SK-N-SH (cell line): Measurements from ENCODE around the gene PTAFR. TPM values are rescaled to one million over a fixed set of nuclear protein-coding genes. Genes with fewer than 3 reads are reported as not detected.

ENCODE experiments used
- CTCF ChIA-PET: fragments of 300-600, 350-600 bp; formaldehyde crosslinking; extraction: SDS; loops from one replicate; lab custom pipeline; 2021; lab: Yijun Ruan, JAX
- POLR2A ChIA-PET: fragments of 350-600 bp; sonication (Branson Sonifier 250); formaldehyde crosslinking; extraction: SDS; loops from one replicate; lab custom pipeline; 2020; ENCODE audit warnings: antibody characterized with exemption, inconsistent platforms; lab: Yijun Ruan, JAX
- DNase-seq: peaks from one replicate; pipeline ENCODE4 v3.0.0; 2012
- H2AFZ ChIP-seq: fragments of 200-600 bp; sonication (generic); 2 replicates; pipeline ENCODE4 v1.8.1; 2016; ENCODE audit warnings: antibody characterized with exemption, mild to moderate bottlenecking, low read depth
- H3F3A ChIP-seq: fragments of 200-600 bp; sonication (generic); replicated peaks from 2 replicates; pipeline ENCODE3; 2016; ENCODE audit warnings: antibody characterized with exemption, mild to moderate bottlenecking; ENCODE audit not compliant: insufficient read depth
- H3K27ac ChIP-seq, 2 experiments: fragments of 200-500 bp in 1 of 2; fragments of 200-600 bp in 1 of 2; sonication (Bioruptor generic) in 1 of 2; sonication (generic), shearing (Covaris generic) in 1 of 2; 2 replicates each; pipeline versions ENCODE4 v1.5.1 to v1.6.1; 2014 to 2016; ENCODE audit warnings: low read depth in 2 of 2, inconsistent platforms in 1 of 2, low read length in 1 of 2, mild to moderate bottlenecking in 1 of 2, mixed read lengths in 1 of 2
- H3K27me3 ChIP-seq: fragments of 200-600 bp; sonication (generic), shearing (Covaris generic); 2 replicates; pipeline ENCODE4 v1.6.1; 2016; ENCODE audit warnings: mixed run types; ENCODE audit not compliant: insufficient read depth
- H3K36me3 ChIP-seq, 2 experiments: fragments of 200-500 bp in 1 of 2; fragments of 200-600 bp in 1 of 2; sonication (Bioruptor generic) in 1 of 2; sonication (generic) in 1 of 2; replicated peaks in 1 of 2; 2 replicates each; pipeline versions ENCODE3 to v1.5.1; 2014 to 2016; ENCODE audit warnings: low read length in 1 of 2, mild to moderate bottlenecking in 1 of 2; ENCODE audit not compliant: insufficient read depth in 2 of 2, control insufficient read depth in 1 of 2
- H3K4me1 ChIP-seq, 2 experiments: fragments of 200-500 bp in 1 of 2; fragments of 200-600 bp in 1 of 2; sonication (Bioruptor generic) in 1 of 2; sonication (generic), shearing (Covaris generic) in 1 of 2; 2 replicates each; pipeline versions ENCODE4 v1.5.1 to v1.6.1; 2014 to 2016; ENCODE audit warnings: low read depth in 1 of 2, low read length in 1 of 2, mixed run types in 1 of 2; ENCODE audit not compliant: insufficient read depth in 2 of 2, control insufficient read depth in 1 of 2
- H3K4me2 ChIP-seq: fragments of 200-600 bp; sonication (generic), shearing (Covaris generic); 2 replicates; pipeline ENCODE4 v1.6.1; 2017; ENCODE audit warnings: mixed run types
- H3K4me3 ChIP-seq, 2 experiments: fragments of 200-500 bp in 1 of 2; fragments of 200-600 bp in 1 of 2; sonication (Bioruptor generic) in 1 of 2; sonication (generic), shearing (Covaris generic) in 1 of 2; 2 replicates each; pipeline versions ENCODE4 v1.5.1 to v1.8.1; 2014 to 2016; ENCODE audit warnings: low read depth in 2 of 2, inconsistent platforms in 1 of 2, low read length in 1 of 2, mild to moderate bottlenecking in 1 of 2, mixed read lengths in 1 of 2, moderate library complexity in 1 of 2
- H3K79me2 ChIP-seq: fragments of 200-600 bp; sonication (generic); 2 replicates; pipeline ENCODE4 v1.8.1; 2017; ENCODE audit warnings: mild to moderate bottlenecking; ENCODE audit not compliant: insufficient read depth
- H3K9ac ChIP-seq: fragments of 200-600 bp; sonication (generic); 2 replicates; pipeline ENCODE4 v1.6.1; 2017; ENCODE audit warnings: mixed run types
- H3K9me2 ChIP-seq: fragments of 200-600 bp; sonication (generic); 2 replicates; pipeline ENCODE4 v1.6.1; 2017; ENCODE audit warnings: mixed run types
- H3K9me3 ChIP-seq: fragments of 200-600 bp; sonication (generic); 2 replicates; pipeline ENCODE4 v1.6.1; 2017; ENCODE audit warnings: mixed run types, mild to moderate bottlenecking, moderate library complexity
- H4K20me1 ChIP-seq: fragments of 200-600 bp; sonication (generic); 2 replicates; pipeline ENCODE4 v1.6.1; 2017; ENCODE audit warnings: mild to moderate bottlenecking, mixed run types; ENCODE audit not compliant: insufficient read depth
- EZH2phosphoT487 ChIP-seq: fragments of 200-600 bp; sonication (generic); IDR thresholded peaks from 2 replicates; pipeline ENCODE4 v1.6.1; 2017; ENCODE audit warnings: low read depth, mixed run types, mild to moderate bottlenecking, antibody characterized with exemption, moderate library complexity, borderline replicate concordance
- SIN3A ChIP-seq: IDR thresholded peaks from 2 replicates; pipeline ENCODE4 v1.6.1; 2012; ENCODE audit warnings: low read depth, mild to moderate bottlenecking, low read length, moderate library complexity, borderline replicate concordance
- TAF1 ChIP-seq: IDR thresholded peaks from 2 replicates; pipeline ENCODE4 v1.6.1; 2012; ENCODE audit warnings: low read depth, mild to moderate bottlenecking, low read length, moderate library complexity, borderline replicate concordance
- WGBS: methylation state at CpG from one replicate; pipeline ENCODE4 v1.1.6; 2017; ENCODE audit warnings: low lambda C conversion rate; 5-methylcytosine and 5-hydroxymethylcytosine counted together
- polyA plus RNA-seq, 3 experiments: library from polyadenylated mRNA; depleted of rRNA; stranded (reverse); fragments of >200 nt; gene quantifications; 2 replicates each; pipeline ENCODE4 v1.2.3, GENCODE V29; 2012
- TF ChIP-seq, protein P1 (sequence below): IDR thresholded peaks from 2 replicates; pipeline ENCODE4 v1.4.0; 2012; ENCODE audit warnings: low read depth, borderline replicate concordance
- TF ChIP-seq, protein P2 (sequence below): fragments of 200-600 bp; sonication (generic); IDR thresholded peaks from 2 replicates; pipeline ENCODE4 v1.6.1; 2017; ENCODE audit warnings: antibody characterized with exemption, mild to moderate bottlenecking, moderate library complexity

PTAFR gene
- polyA plus RNA-seq, 1 of the 3 experiments (the other 2 are of a cell fraction), result 0.05 TPM

DNA sequence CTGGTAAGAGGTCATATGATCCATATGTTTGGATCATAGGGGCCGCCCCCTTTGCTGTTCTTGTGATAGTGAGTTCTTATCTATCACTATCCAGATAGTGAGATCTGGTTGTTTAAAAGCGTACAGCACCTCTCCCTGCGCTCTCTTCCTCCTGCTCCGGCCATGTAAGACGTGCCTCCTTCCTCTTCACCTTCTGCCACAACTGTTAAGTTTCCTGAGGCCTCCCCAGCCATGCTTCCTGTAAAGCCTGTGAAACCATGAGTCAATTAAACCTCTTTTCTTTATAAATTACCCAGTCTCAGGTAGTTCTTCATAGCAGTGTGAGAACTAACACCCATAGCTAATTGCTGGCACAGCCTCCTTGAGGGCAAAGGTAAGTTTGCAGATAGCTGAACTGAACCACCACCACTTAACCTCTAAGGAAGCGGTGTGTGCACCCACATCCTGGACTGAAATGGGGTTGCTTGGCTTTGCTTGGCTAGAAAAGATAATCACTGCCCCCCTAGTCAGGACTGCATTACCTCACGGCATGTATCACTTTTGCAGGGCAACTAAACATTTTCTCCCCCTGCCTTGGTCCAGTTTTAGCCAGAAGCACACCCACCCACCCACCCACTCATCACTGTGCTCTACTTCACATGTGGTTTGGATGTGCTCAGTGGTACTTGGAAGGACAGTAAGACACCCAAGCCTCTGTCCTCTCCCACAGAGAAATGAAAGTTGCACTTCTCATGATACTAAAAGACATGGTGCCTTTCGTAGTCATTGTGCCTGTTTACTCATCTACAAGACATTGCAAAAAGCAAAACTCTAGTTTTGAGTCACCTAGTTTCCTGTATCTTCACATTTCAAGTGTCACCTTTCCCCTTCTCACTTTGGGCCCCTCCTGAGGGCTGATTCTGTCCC is 23.1 kb upstream of the PTAFR start (continued):
- TF ChIP-seq, protein P1, sequence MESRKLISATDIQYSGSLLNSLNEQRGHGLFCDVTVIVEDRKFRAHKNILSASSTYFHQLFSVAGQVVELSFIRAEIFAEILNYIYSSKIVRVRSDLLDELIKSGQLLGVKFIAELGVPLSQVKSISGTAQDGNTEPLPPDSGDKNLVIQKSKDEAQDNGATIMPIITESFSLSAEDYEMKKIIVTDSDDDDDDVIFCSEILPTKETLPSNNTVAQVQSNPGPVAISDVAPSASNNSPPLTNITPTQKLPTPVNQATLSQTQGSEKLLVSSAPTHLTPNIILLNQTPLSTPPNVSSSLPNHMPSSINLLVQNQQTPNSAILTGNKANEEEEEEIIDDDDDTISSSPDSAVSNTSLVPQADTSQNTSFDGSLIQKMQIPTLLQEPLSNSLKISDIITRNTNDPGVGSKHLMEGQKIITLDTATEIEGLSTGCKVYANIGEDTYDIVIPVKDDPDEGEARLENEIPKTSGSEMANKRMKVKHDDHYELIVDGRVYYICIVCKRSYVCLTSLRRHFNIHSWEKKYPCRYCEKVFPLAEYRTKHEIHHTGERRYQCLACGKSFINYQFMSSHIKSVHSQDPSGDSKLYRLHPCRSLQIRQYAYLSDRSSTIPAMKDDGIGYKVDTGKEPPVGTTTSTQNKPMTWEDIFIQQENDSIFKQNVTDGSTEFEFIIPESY, result no peak
- TF ChIP-seq, protein P2, sequence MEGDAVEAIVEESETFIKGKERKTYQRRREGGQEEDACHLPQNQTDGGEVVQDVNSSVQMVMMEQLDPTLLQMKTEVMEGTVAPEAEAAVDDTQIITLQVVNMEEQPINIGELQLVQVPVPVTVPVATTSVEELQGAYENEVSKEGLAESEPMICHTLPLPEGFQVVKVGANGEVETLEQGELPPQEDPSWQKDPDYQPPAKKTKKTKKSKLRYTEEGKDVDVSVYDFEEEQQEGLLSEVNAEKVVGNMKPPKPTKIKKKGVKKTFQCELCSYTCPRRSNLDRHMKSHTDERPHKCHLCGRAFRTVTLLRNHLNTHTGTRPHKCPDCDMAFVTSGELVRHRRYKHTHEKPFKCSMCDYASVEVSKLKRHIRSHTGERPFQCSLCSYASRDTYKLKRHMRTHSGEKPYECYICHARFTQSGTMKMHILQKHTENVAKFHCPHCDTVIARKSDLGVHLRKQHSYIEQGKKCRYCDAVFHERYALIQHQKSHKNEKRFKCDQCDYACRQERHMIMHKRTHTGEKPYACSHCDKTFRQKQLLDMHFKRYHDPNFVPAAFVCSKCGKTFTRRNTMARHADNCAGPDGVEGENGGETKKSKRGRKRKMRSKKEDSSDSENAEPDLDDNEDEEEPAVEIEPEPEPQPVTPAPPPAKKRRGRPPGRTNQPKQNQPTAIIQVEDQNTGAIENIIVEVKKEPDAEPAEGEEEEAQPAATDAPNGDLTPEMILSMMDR, result no peak

DNA sequence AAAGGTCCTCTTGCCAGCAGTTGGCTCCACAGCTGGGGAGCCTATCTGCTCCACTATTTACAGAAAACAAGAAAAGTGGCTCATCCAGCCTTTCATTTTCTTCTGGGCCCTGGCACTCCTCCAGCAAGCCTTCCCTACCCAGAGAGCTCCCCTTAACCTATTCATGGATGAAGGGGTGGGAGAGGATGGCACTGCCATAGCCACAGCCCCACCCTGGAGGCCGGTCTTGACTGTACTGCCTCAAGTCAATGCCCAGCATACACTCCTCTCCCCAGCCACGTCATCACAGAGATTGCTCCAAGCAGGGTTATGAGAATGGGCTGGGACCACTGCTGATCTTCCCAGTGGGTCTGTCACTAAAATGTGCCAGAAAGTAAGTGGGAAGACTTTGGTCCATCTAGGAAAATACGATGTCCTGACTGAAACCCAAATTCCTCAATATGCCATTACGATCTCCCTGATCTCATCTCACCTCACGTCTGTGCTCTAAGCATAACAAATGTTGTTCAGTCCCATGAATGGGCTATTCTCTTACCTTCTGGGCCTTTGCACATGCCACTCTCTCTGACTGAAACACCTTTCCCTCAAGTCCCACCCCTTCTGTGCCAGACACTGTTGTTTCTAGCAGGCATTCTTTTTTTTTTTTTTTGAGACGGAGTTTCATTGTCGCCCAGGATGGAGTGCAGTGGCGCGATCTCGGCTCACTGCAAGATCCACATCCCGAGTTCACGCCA is 21.4 kb upstream of the PTAFR start:
- POLR2A ChIA-PET, result no interaction called here
- Histone ChIP-seq H4K20me1 (no peaks in the 10 kb centered on the region), H3F3A (no peaks in the 10 kb centered on the region), H3K4me1 (no peaks in the 10 kb centered on the region), H3K9ac (no peak overlapping the region), H3K4me3 (no peak overlapping the region), H3K4me2 (no peak overlapping the region), H3K36me3 (peaks cover 24 to 26% of the 10 kb centered on the region in 2 experiments), H3K27me3 (no peaks in the 10 kb centered on the region), H3K27ac (no peak overlapping the region), H2AFZ (no peak overlapping the region), H3K9me3 (no peaks in the 10 kb centered on the region), H3K79me2 (no peaks in the 10 kb centered on the region), H3K9me2 (no peaks in the 10 kb centered on the region)
- no peak for DNase-seq
- CTCF ChIA-PET, result interaction anchor here (0.6 to 1.2 kb wide), 2 partner anchors 10 to 14 kb away, joined by 3 read pairs; no protein-coding TSS in a partner anchor
- WGBS, result 95% methylated on average over 12 of the region's 12 CpGs
- TF ChIP-seq, protein P2, result no peak
- no peak for TF ChIP-seq TAF1
- TF ChIP-seq, protein P1, result no peak
- no peak for TF ChIP-seq SIN3A
- no peak for TF ChIP-seq EZH2phosphoT487
